MG63 (cell line): ENCODE data around the gene TBC1D25. TPM values are rescaled to one million over a fixed set of nuclear protein-coding genes. Genes with fewer than 3 reads are reported as not detected.
A peak's percentile ranks its signal among the peaks of the same experiment; 100 is the strongest.
"Not testable (repeated sequence)": the region's sequence is repeated elsewhere in the genome, so short reads cannot be mapped to it uniquely, and the experiment has no call there.

Source experiments
- DNase-seq: peaks from one replicate; pipeline ENCODE4 v3.0.0-alpha.2; 2020
- H3K27me3 ChIP-seq: fragments of 250-450 bp; sonication (Bioruptor Pico); 2 replicates; pipeline ENCODE4 v1.5.1; 2020; ENCODE audit warnings: mild to moderate bottlenecking, moderate library complexity
- H3K36me3 ChIP-seq: fragments of 250-450 bp; sonication (Bioruptor Pico); 2 replicates; pipeline ENCODE4 v1.5.1; 2020; ENCODE audit warnings: mild to moderate bottlenecking, moderate library complexity
- H3K4me3 ChIP-seq: fragments of 250-450 bp; sonication (Bioruptor Pico); 2 replicates; pipeline ENCODE4 v1.5.1; 2020; ENCODE audit warnings: mild to moderate bottlenecking, moderate library complexity
- H3K9me3 ChIP-seq: fragments of 250-450 bp; sonication (Bioruptor Pico); 2 replicates; pipeline ENCODE4 v1.5.1; 2020; ENCODE audit warnings: mild to moderate bottlenecking, moderate library complexity
- total RNA-seq: library from RNA; depleted of rRNA; stranded (reverse); fragments of >200 nt; shearing (Covaris generic); gene quantifications from 2 replicates; pipeline ENCODE4 v1.2.3, GENCODE V29; 2014; ENCODE audit warnings: low replicate concordance

TBC1D25 gene
- total RNA-seq, 1 experiment from 2014 or later: 9.3 TPM

- Histone ChIP-seq H3K4me3 (no peak overlapping the region), H3K9me3 (no peaks in the 10 kb centered on the region), H3K27me3 (no peaks in the 10 kb centered on the region), H3K36me3 (no peaks in the 10 kb centered on the region)
- DNase-seq: no peak
Observed at GRCh38 chrX:48512371-48512935, 27.1 kb upstream of the TBC1D25 start.

DNA sequence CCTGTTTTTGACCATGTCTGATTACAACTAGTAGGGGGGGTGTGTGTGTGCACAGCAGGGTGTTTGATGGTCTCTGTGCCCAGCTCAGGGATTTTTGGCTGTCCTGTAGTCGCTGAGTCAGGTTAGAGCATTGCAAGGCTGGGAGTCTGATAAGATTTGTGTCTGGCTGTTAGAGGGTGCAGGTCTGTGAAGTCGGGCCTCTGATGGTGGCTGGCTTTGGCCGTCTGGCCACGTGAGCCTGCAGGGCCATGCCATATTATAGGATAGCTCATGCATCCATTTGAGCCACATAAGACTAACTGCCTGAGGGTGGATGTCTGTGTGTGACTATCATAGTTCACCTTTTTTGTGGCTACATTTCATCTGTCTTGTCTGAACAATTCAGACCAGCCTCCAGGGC lies 25.8 kb upstream of the TBC1D25 start:
- DNase-seq: no peak
- Histone ChIP-seq H3K9me3 (no peaks in the 10 kb centered on the region), H3K36me3 (no peaks in the 10 kb centered on the region), H3K4me3 (no peak overlapping the region), H3K27me3 (no peaks in the 10 kb centered on the region)

GRCh38 chrX:48514126-48514806 lies 25.2 kb upstream of the TBC1D25 start:
- Histone ChIP-seq H3K9me3 (no peaks in the 10 kb centered on the region), H3K27me3 (no peaks in the 10 kb centered on the region), H3K4me3 (no peak overlapping the region), H3K36me3 (no peaks in the 10 kb centered on the region)
- no peak for DNase-seq

GRCh38 chrX:48514868-48515460 lies 24.6 kb upstream of the TBC1D25 start:
- no peak overlapping the region for H3K4me3 ChIP-seq
- no peak for DNase-seq
- H3K27me3 ChIP-seq: no peaks in the 10 kb centered on the region
- no peaks in the 10 kb centered on the region for H3K36me3 ChIP-seq
- no peaks in the 10 kb centered on the region for H3K9me3 ChIP-seq

DNA sequence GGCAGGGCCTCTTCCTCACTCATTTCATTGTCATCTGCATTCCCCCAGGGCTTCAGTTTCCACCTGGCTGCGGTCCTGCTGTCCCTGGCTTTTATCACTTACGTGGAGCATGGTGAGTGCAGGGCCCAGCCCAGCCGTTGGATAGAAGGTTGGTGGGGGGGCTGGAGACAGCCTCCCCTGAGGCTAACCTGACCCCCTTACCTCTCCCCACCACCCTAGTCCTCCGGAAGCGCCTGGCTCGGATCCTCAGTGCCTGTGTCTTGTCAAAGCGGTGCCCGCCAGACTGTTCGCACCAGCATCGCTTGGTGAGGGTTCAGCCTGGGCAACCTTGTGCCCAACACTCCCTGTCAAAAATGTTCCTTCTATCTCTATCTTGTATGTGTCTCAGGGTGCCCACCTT lies 23.7 kb upstream of the TBC1D25 start:
- H3K9me3 ChIP-seq: no peaks in the 10 kb centered on the region

GRCh38 chrX:48516285-48516684 lies 23.2 kb upstream of the TBC1D25 start:
- Histone ChIP-seq H3K27me3 (no peaks in the 10 kb centered on the region), H3K36me3 (no peaks in the 10 kb centered on the region), H3K4me3 (no peak overlapping the region), H3K9me3 (no peaks in the 10 kb centered on the region)
- no peak for DNase-seq

More for the DNA sequence above, 23.7 kb upstream of the TBC1D25 start:
- H3K36me3 ChIP-seq: no peaks in the 10 kb centered on the region
- no peak for DNase-seq
- H3K4me3 ChIP-seq: no peak overlapping the region
- H3K27me3 ChIP-seq: no peaks in the 10 kb centered on the region

DNA sequence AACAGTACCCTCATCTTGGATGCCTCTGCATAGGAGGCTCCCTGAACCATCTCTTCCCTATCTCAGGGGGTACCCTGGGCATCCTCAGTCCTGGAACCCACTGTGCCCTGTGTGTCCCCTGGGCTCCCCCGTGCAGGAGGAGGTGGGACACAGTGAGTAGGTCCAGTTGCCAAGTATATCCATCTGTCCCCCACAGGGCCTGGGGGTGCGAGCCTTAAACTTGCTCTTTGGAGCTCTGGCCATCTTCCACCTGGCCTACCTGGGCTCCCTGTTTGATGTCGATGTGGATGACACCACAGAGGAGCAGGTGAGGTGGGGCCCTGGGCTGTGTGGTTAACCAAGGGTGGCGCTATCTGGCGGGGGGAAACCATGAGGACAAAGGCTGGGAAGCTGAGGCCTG lies 22.5 kb upstream of the TBC1D25 start:
- Histone ChIP-seq H3K27me3 (no peaks in the 10 kb centered on the region), H3K36me3 (no peaks in the 10 kb centered on the region), H3K9me3 (no peaks in the 10 kb centered on the region), H3K4me3 (no peak overlapping the region)
- DNase-seq: no peak

- not testable (repeated sequence) for H3K36me3 ChIP-seq
Observed at GRCh38 chrX:48519481-48519880, 20.0 kb upstream of the TBC1D25 start.

GRCh38 chrX:48520455-48520854 lies 19.1 kb upstream of the TBC1D25 start:
- no peaks in the 10 kb centered on the region for H3K27me3 ChIP-seq
- no peak overlapping the region for H3K4me3 ChIP-seq
- H3K36me3 ChIP-seq: no peaks in the 10 kb centered on the region
- no peaks in the 10 kb centered on the region for H3K9me3 ChIP-seq
- no peak for DNase-seq

More at GRCh38 chrX:48519481-48519880, 20.0 kb upstream of the TBC1D25 start:
- not testable (repeated sequence) for H3K9me3 ChIP-seq, DNase-seq, H3K27me3 ChIP-seq, H3K4me3 ChIP-seq

DNA sequence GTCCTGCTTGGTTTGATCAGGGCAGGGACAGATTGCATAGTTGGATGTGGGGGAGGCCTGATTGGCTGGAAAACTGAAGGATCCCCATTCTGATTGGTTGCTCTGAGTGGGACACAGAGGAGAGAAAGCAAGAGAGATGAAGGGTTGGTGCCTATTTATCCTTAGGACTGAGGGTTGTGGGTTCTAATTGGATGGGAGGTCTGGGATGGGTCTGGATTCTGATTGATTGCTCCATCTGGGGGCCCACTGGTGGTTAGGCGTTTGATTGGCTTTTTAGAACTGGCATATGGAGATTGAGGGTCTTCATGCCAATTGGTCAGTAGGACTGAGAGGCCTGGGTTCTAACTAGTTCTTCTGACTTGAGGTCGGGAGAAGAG lies 18.6 kb upstream of the TBC1D25 start:
- no peaks in the 10 kb centered on the region for H3K36me3 ChIP-seq
- peak overlapping the region; percentile 60 for H3K4me3 ChIP-seq

DNA sequence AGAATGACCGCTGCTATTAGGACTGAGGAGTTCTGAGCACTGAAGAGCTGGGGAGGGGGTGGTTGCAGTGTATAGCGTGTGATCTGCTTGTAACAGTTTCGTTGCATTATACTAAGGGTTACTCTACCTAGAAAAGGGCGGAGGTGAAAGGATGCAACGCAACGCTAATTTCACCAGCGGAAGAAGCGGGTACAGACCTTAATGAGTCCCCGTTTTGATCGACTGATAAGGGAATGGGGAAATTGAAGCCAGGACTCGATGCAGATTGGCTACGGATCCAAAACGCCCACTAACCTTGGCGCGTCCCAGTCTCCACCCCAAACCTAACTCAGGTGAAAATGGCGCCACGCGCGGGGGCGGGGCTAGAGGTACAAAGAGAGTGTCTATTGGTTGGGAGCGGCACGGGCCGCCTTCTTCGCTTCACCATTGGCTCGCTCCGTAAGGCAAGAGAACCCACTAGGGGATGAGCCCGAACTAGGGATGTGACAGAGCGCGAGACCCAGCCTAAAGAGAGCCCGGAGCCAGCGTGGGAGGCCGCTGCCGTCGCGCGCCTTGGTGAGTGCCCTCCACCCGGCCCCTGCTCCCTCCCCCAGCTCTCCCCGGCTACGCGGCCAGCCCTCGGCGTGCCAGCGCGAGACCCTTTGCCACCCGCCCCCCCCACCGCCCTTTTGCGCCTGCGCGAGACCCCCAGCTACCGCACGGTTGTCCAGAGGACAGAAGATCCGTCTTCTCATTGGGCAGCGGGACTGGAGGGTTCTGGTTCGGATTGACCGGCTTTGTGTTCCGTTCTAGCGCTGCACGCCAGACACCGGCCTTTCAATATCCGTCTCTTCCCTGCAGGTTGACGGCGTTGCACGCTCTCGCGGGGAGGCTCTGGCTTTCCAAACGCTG lies 17.9 kb upstream of the TBC1D25 start, which contains the start of gene EBP:
EBP (plus strand) TSS at position 456 of the 891 bp plus-strand sequence. CDS start 1,964 bp downstream, outside the sequence.
- Histone ChIP-seq H3K9me3 (no peaks in the 10 kb centered on the region), H3K36me3 (0 out of 2 replicates have a peak, but pooled peaks cover under 1% of the 10 kb centered on the region), H3K4me3 (peak within 1 kb of the TSS; percentile 60), H3K27me3 (no peaks in the 10 kb centered on the region)
- peak; percentile 87 for DNase-seq

More for the DNA sequence above, 18.6 kb upstream of the TBC1D25 start:
- no peaks in the 10 kb centered on the region for H3K27me3 ChIP-seq
- no peaks in the 10 kb centered on the region for H3K9me3 ChIP-seq
- DNase-seq: no peak

DNA sequence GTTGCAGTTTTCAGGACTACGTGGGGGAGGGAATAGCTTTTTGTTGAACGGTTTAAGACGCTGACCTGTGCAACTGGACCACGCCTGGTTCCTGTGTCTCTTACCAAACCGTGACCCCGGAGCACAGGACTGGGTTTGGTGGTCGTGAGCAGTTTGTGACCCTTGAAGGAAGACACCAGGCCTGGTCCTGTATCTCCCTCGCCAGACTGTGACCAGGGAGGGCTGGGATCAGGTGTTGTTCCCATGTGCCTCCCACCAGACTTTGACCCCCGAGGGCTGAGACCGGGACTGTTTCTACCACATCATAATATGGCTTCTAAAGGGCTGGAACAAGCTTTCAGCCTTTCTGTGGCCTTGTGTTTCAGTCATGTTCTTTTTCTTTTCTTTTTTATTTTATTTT lies 17.2 kb upstream of the TBC1D25 start:
- H3K27me3 ChIP-seq: no peaks in the 10 kb centered on the region
- H3K36me3 ChIP-seq: 0 out of 2 replicates have a peak, but pooled peaks cover 2% of the 10 kb centered on the region
- no peaks in the 10 kb centered on the region for H3K9me3 ChIP-seq
- no peak for DNase-seq
- peak overlapping the region; percentile 60 for H3K4me3 ChIP-seq

- DNase-seq: no peak
- Histone ChIP-seq H3K36me3 (0 out of 2 replicates have a peak, but pooled peaks cover 2% of the 10 kb centered on the region), H3K4me3 (no peak overlapping the region), H3K27me3 (no peaks in the 10 kb centered on the region), H3K9me3 (no peaks in the 10 kb centered on the region)
Observed at GRCh38 chrX:48523682-48524081, 15.8 kb upstream of the TBC1D25 start.

DNA sequence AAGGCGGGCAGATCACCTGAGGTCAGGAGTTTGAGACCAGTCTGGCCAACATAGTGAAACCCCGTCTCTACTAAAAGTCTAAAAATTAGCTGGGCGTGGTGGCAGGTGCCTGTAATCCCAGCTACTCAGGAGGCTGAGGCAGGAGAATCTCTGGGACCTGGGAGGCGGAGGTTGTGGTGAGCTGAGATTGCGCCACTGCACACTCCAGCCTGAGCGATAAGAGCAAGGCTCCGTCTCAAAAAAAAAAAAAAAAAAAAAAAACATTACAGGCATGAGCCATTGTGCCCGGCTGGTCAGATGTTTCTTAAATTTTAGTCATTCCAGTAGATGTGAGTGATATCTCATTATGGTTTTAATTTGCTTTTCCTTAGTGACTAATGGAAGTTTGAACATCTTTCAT lies 13.7 kb upstream of the TBC1D25 start:
- H3K36me3 ChIP-seq, H3K9me3 ChIP-seq, DNase-seq, H3K27me3 ChIP-seq, H3K4me3 ChIP-seq: not testable (repeated sequence)

DNA sequence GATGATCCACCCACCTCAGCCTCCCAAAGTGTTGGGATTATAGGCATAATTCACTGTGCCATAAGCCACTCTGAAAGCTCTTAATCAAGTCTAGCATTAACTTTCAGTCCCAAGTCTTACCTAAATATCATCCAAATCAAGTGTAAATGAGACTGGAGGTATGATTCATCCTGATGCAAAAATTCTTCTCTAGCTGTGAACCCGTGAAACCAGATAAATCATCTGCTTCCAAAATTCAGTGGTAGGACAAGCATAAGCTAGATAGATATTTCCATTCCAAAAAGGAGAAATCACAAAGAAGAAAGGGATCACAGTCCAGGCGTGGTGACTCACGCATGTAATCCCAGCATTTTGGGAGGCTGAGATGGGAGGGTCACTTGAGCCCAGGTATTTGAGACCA lies 8.8 kb upstream of the TBC1D25 start:
- Histone ChIP-seq H3K27me3 (no peaks in the 10 kb centered on the region), H3K9me3 (no peaks in the 10 kb centered on the region), H3K36me3 (0 out of 2 replicates have a peak, but pooled peaks cover 2% of the 10 kb centered on the region), H3K4me3 (no peak overlapping the region)
- DNase-seq: no peak

- Histone ChIP-seq H3K27me3 (no peaks in the 10 kb centered on the region), H3K4me3 (no peak overlapping the region), H3K36me3 (0 out of 2 replicates have a peak, but pooled peaks cover 2% of the 10 kb centered on the region), H3K9me3 (no peaks in the 10 kb centered on the region)
- peak; percentile 71 for DNase-seq
Observed at GRCh38 chrX:48531358-48531959, 8.1 kb upstream of the TBC1D25 start.
